NCI-H2227 treated with DMSO at 0.1 percent for 48 hours (cell line): Measurements from ENCODE around the gene CNOT9.
"Not testable (repeated sequence)": the region's sequence is repeated elsewhere in the genome, so short reads cannot be mapped to it uniquely, and the experiment has no call there.

ENCODE experiments used
- DNase-seq: peaks from one replicate; lab custom pipeline; 2025; lab: John Stamatoyannopoulos, UW

Gene CNOT9, protein sequence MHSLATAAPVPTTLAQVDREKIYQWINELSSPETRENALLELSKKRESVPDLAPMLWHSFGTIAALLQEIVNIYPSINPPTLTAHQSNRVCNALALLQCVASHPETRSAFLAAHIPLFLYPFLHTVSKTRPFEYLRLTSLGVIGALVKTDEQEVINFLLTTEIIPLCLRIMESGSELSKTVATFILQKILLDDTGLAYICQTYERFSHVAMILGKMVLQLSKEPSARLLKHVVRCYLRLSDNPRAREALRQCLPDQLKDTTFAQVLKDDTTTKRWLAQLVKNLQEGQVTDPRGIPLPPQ

DNA sequence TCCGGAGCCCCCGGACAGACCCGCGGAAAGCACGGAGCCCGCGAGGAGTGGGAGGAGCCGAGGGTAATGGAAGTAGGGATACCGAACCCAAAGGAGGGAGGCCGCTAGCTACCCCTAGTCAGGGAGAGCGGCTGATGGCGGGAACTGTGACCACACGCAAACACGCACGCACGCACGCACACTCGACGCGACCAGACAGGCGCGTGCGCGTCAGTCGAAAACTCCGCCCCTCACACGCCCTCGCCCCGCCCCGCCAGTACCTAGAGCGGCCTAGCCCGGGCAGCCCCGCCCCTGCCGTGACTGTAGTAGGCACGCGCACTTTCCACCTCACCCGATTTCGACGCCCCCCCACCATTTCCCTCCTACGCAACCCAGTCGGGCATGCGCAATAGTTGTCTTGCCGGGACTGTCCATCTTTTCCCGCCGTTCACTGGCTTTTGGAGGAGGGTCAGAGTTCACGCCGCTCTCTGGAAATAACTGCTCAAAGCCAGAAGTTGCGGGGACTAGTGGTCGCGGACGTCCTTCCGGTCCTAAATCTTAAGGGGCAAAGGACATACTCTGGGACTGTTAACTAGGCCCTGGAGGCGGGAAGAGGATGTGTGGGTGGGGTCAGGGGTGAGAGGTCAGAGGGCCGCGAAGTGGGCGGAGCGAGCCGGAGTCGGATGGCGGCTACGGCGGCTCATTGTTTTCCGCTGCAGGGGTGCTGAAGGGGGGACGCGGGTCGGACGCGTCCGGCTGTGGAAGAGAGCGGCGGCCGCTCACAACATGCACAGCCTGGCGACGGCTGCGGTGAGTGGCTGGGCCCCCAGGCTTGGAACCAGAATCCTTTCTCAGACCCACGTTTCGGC, at the start of gene CNOT9, which contains the start of gene USP37:
Gene CNOT9 (plus strand): TSS at position 650 of the 848 bp plus-strand sequence. CDS start 116 bp downstream, at position 766.
Gene USP37 (minus strand): TSS at position 162 of the 848 bp plus-strand sequence. CDS start 9,698 bp downstream, outside the sequence.
- peak; percentile 99 for DNase-seq

DNA sequence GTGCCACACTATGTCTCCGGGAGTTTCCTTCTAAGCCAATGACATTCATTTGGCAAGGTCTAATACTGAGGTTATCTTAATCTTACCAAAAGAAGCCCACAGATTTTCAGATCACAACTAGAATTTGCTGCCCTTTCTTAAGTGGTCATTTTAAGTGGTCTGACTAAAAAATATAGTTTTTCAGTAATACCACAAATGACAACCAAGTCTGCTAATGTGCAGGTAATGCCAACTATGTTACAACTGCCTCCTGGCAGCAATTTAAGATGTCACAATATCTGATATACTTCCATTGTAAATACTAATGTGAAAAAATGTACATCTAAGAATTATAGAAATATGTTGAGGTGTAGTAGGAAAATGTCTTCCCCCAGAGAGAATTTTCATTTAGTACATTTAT, 49.8 kb upstream of the CNOT9 start:
- DNase-seq = no peak

DNA sequence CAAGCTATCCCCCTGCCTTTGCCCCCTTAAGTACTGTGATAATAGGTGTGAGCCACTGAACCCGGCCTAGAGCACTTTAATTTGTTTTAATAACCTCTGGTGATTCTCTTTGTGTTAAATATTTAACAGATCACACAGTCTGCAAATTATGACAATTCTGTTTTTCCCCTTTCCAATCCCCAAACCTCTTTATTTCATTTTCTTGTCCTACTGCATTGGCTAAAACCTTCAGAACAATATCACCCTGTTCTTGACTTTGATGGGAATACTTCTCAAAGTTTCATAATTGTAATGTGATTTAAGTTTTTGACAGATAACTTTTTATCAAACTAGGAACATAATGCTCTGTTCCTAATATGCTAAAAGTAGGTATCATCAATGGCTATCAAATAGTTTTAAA, 45.0 kb upstream of the CNOT9 start:
- no peak for DNase-seq

DNA sequence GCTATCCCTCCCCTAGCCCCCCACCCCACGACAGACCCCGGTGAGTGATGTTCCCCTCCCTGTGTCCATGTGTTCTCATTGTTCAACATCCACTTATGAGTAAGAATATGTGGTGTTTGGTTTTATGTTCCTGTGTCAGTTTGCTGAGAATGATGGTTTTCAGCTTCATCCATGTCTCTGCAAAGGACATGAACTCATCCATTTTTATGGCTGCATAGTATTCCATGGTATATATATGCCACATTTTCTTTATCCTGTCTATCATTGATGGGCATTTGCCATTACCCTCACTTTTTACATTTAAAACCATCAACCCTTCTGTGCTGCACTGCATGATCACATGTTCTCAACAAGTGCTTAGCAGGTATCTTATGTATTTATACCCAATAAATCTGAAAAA, 40.2 kb upstream of the CNOT9 start:
- DNase-seq = not testable (repeated sequence)

DNA sequence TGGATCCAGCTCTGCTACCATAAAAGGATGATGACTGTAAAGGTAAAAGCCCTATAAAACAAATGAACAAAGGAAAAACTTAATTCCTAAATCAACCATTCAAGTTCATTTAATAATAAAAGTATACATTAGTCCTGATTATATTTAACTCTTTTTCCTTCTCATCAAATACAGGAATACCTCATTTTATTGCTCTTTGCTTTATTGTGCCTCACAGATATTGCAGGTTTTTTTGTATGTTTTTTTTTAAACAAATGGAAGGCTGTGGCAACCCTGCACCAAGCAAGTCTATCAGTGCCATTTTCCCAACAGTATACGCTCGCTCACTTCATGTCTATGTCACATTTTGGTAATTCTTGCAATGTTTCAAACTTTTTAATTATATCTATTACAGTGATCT, 38.6 kb upstream of the CNOT9 start:
- no peak for DNase-seq

DNA sequence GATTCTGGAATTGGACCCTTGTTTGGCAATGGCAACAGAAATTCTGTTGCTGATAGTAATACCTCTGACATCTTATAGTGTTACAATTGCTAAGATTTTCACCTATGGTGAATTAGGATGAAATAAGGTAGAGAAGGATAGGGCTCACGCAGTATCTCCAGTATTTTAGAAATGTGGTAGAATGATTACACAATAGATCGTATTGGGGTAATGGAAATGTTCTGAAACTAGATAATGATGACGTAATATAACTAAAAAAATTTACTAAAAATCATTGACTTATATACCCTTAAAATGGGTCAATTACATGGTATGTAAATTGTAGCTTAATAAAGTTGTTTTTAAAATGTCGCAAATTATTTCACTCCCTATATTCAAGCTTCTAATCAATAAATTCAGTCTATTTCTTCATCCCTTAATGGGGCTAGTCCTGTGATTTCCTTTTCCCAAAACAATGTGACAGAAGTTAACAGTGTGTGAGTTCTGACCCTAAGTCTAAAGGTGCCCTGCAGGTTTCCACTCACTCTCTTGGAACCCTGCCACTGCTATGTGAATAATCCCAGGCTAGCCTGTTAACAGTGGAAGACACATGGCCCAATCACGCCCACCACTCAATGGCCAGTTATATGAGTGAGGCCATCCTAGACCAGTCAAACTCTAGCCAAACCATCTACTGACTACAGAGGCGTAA, 31.7 kb upstream of the CNOT9 start:
- DNase-seq = no peak

DNA sequence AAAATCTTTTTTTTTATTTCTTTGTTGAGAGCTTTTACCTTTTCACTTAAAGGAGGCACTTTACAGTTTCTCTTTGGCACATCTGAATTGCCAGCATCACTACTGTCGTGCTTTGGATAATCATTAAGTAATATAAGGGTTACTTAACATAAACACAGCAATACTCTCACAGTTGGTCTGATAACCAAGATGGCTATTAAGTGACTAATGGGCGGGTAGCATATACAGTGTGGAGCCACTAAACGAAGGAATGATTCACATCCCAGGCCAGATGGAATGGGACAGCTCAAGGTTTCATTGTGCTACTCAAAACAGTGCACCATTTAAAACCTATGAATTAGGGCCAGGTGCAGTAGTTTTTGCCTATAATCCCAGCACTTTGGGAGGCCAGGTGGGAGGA, 28.6 kb upstream of the CNOT9 start:
- DNase-seq = no peak

DNA sequence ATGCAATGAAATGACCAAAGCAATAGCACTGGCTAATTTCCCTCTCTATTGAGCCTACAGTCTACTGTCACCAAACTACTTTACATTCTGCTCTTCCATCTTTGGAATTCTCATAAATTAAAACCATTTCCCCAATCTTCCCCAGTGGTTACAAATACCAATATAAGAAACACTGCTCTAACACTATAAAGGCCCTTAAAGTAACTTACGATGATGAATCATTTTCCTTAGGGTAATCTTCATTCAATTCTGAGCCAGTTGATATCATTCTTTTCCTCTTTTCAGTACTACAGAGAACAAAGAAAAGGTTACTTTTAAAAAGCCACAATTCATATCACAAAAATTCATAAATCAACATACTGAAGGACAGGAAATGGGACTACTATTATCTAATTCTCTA, 22.6 kb upstream of the CNOT9 start:
- DNase-seq = no peak

DNA sequence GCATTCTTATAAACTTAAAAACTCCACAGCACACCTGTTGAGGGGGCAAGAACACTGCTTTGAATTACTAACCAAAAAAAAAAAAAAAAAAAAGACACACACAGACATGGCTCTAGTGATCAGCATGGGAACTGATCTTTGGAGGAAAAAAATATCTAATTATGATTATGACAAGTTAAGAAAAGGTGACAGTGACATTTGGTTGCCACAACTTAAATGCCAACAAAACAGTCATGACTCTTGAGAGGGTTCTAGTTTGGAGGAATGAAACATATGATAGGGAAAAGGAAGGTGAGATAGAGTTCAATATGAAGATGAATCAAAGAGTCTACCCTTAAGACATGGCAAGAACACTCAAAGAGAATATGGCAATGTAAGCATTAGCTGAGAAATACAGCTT, 21.1 kb upstream of the CNOT9 start:
- DNase-seq = no peak

DNA sequence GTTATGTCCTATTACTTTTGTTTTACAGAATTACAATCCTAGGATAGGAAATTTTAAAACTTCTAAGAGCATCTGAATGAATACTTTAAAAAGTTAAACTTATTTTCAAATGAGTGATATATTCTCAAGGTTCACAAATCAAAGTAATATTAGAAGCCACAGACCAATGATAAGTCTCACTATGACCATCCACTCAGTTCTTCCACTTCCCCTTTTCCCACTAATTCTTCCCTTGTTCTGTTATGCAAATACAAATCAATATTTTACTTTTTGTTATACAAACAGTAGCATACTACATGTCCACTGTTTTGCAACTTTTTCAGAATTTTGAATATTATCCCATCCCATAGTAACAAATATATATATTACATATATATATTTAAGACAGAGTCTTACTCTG, 20.7 kb upstream of the CNOT9 start:
- DNase-seq = no peak

DNA sequence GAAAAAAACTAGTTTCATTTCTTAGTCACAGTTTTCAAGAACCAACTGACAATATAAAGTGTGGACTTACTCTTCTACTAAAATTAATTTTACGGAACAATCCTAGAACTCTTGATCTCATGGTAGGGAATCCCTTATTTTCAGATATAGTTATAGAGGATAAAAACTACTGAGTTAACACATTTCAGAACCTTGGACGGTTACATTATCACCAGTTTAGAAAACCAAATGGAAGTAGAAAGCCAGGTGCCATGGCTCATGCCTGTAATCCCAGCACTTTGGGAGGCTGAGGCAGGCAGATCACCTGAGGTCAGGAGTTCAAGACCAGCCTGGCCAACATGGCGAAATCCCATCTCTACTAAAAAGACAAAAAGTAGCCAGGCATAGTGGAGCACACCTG, 14.4 kb upstream of the CNOT9 start:
- DNase-seq = not testable (repeated sequence)

DNA sequence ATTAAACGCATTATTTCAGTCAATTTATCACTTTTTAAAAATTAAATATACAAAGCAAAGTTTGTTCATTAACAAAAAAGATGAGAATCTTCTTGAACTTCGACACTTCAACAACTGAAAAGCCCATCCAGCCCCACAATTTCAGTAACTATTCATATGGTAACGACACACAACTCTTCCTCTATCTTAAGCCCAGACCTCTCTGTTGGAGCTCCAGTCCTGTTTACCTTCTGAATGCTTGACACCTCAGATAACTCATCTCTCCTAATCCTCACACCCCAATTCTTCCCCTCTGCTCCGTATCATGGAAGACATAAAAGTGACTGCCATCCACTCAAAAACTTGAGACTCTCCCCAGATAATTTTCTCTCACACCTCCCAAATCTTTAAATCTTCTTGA, 13.1 kb upstream of the CNOT9 start:
- DNase-seq = no peak

DNA sequence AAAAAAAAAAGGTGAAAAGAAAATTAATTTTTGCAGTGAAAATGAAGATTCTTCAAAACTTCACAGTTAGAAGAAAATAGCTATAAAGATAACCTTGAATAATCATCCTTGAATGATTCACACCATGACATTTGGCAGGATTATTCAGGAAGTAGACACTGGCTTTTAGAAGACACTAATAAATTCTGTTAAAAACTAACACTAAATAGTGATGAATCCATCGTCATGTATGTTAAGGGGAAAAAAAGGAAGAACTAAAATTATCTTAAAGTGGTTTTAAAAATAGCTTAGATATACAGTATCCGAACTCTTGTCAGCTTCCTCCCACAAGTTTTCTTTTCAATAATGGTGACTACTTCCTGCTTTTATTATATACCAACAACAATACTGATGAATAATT, 10.7 kb upstream of the CNOT9 start:
- DNase-seq = no peak

DNA sequence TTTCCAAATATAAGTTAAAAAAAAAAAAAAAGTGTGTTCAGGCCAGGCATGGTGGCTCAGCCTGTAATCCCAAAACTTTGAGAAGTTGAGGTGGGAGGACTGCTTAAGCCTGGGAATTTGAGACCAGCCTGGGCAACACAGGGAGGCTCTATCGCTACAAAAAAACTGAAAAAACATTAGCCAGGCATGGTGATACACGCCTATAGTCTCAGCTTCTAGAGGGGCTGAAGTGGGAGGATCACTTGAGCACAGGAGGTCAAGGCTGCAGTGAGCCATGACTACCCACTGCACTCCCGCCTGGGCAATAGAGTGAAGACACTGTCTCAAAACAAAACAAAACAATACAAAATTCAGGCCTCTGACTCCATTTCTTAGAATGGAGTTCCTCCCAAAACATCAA, 9.7 kb upstream of the CNOT9 start:
- no peak for DNase-seq

DNA sequence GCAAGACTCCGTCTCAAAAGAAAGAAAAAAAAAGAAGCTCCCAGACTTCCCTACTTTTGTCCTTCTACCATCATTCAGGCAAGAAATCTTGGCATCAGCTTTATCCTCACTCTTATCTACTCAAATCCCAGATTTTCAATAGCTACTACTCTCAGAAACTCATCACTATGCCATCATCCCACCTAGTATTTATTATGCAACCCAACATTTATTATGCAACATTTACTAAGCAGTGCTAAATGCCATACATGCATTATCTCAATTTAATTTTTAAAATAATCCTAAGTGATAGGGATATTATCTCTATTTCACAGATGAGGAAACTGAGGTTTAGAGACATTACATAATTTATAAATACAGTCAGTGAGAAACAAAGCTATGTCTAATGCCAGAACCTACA, 4.6 kb upstream of the CNOT9 start:
- DNase-seq = no peak

DNA sequence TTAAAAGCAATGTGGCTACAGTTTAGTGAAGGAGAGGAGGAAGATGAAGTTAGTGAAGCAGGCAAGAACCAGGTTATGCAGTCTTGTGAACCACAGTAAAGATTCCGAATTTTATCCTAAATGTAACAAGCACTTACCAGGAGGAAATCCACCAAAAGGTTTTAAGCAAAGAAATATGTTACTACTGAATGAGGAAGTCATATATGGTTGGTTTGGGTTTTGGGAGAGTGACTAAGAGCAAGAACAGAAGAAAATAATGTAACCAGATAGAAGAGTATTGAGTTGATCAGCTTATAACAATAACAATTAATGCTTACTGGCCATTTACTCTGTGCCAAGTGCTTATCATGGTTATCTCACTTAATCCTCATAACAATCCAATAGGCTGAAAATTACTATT, 2.3 kb upstream of the CNOT9 start:
- DNase-seq = no peak

DNA sequence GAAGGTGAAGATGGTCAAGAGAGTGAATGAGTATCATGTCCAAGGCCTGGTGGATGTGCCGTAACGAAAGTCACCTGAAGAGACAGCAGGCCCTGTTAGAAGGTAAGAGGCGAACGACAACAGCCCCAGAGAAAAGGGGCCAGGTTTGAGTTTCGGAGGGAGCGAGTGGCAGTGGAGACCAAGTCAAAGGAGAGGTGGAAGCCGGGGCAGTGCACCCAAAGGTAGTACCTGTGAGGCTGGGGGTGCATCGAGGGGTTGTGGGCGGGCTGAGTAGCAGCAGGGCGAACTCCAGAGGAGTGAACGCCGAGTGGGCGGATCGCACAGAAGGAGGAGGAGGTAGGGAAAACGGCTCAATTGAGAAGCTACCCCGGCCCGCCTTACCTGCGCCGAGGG, 846 bp upstream of the CNOT9 start:
- DNase-seq = peak; percentile 44

DNA sequence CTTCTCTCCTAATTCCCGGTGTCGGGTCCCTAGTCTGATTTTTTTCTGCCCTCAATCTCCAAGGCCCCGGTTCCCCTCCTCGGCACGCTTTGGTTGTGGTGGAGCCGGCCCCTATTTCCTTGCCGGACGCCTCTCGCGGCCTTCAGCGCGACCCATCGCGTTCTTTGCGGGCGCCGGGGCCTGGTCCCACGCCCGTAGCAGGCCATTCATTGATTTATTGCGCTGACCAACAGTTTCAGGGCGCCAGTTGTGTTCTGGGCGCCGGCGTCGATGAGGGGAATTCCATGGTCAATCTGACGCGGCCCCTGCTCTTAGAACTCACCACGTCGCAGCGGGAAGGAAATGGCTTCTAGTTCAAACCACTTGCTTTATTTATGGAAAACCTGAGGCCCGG, 396 bp downstream of the CNOT9 start:
- peak; percentile 70 for DNase-seq

DNA sequence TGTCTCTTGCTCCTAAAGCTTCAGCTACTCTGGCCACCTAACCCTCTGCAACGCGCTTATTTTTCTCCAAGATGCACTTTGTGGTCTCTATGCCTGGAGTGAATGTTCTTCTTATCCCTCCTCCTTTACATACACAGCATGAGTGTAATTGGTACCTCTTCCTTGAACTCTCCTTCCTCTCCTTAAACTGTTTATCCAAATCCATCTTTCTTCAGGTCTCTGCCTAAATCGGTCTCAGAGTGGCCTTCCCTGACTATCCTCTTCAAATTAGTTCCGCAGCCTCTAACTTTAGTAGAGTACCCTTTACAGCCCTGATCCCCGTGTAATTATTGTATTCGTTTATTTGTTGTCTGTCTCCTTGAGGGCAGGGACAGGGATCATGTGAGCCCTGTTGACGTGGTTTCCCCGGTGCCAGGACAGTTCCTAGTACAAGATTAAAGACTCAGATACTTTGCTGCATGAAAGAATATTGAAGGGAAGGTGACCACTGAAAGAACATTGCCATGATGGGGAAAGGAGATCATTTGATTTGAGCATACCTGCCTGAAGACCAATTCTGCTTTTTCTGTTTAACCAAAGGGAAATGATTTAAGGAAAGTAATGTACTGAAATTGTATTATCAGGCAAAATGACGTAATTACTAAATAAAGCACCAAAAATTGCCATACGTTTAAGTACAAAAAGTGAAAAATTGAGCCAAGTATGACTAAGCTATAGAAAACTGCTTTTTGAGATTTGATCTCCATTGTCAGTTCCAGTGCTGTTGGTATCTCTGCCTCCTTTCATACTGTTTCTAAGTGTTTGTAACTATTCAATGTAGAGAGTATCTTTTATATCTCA, 1.2 kb downstream of the CNOT9 start:
- DNase-seq = peak; percentile 49

DNA sequence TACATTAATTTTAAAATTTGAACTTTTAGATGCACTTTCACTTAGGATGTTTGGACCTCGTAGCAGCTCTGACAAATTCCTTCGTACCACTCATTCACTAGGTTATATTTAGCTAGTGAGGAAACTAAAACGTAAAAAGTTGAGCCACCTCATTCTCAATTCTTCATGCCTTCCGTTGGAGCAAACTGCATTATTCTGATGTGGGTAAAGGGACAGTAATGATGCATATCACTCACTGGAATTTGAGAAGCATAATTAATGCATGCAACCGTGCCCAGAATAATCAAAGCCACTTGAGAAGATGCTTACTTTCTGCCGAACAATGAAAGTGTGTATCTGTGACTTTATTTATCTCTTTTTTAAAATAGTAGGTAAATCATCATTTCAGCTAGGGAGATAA, 2.2 kb downstream of the CNOT9 start:
- DNase-seq = no peak

DNA sequence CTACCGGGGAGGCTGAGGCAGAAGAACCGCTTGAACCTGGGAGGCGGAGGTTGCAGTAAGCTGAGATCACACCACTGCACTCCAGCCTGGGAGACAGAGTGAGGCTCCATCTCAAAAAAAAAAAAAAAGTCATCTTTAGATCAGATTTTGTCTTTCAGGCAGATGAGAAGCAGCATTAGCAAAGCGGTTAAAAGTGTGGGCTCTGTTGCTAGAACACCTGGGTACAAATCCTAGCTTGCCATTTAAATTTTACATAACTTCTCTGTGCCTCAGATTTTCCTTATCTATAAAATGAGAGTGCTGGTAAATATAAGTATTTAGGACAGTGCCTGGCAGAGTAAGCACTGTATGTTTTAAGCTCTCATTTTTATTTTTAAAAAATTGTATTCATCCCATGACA, 8.2 kb downstream of the CNOT9 start:
- no peak for DNase-seq
